Jurkat, Clone E6-1 (cell line): ENCODE data around the gene COA6.
"Not testable (repeated sequence)": the region's sequence is repeated elsewhere in the genome, so short reads cannot be mapped to it uniquely, and the experiment has no call there.

Experiments used
- DNase-seq: peaks from one replicate; pipeline ENCODE4 v3.0.0-alpha.2; 2011; ENCODE audit warnings: low read depth, low spot score
- H3K4me3 ChIP-seq: 2 replicates; pipeline ENCODE4 v1.5.1; 2011; ENCODE audit warnings: mild to moderate bottlenecking, low read length, control low read depth, moderate library complexity

Gene COA6

GRCh38 chr1:234368320-234369032, 4.8 kb upstream of the COA6 start:
- DNase-seq, result no peak
- H3K4me3 ChIP-seq, result no peak overlapping the region

GRCh38 chr1:234369033-234369430, 4.2 kb upstream of the COA6 start:
- H3K4me3 ChIP-seq, result no peak overlapping the region
- no peak for DNase-seq

GRCh38 chr1:234369784-234370183, 3.5 kb upstream of the COA6 start:
- no peak for DNase-seq
- H3K4me3 ChIP-seq, result no peak overlapping the region

GRCh38 chr1:234371414-234371813, 1.8 kb upstream of the COA6 start:
- H3K4me3 ChIP-seq, result no peak overlapping the region
- no peak for DNase-seq

- DNase-seq, result no peak
- peak overlapping the region; percentile 95 for H3K4me3 ChIP-seq
Observed at GRCh38 chr1:234372011-234372757, 1.1 kb upstream of the COA6 start.

GRCh38 chr1:234373959-234374254, 651 bp downstream of the COA6 start:
- peak overlapping the region; percentile 95 for H3K4me3 ChIP-seq
- DNase-seq, result no peak

- H3K4me3 ChIP-seq, result no peak overlapping the region
- no peak for DNase-seq
Observed at GRCh38 chr1:234375672-234376071, 2.4 kb downstream of the COA6 start.

- not testable (repeated sequence) for H3K4me3 ChIP-seq, DNase-seq
Observed at GRCh38 chr1:234379591-234380109, 6.4 kb downstream of the COA6 start.

- no peak overlapping the region for H3K4me3 ChIP-seq
- DNase-seq, result no peak
Observed at GRCh38 chr1:234381699-234382555, 8.7 kb downstream of the COA6 start.

GRCh38 chr1:234386122-234386521, 12.9 kb downstream of the COA6 start:
- no peak overlapping the region for H3K4me3 ChIP-seq
- no peak for DNase-seq

GRCh38 chr1:234388094-234388493, 14.8 kb downstream of the COA6 start:
- no peak for DNase-seq
- no peak overlapping the region for H3K4me3 ChIP-seq

- DNase-seq, result no peak
- H3K4me3 ChIP-seq, result no peak overlapping the region
Observed at GRCh38 chr1:234393190-234393589, 19.9 kb downstream of the COA6 start.

GRCh38 chr1:234395297-234395696, 22.0 kb downstream of the COA6 start:
- H3K4me3 ChIP-seq, result no peak overlapping the region
- no peak for DNase-seq

GRCh38 chr1:234396092-234396491, 22.8 kb downstream of the COA6 start:
- H3K4me3 ChIP-seq, result no peak overlapping the region
- DNase-seq, result no peak

GRCh38 chr1:234396871-234397270, 23.6 kb downstream of the COA6 start:
- DNase-seq, result no peak
- H3K4me3 ChIP-seq, result no peak overlapping the region

- no peak overlapping the region for H3K4me3 ChIP-seq
- DNase-seq, result no peak
Observed at GRCh38 chr1:234397732-234398131, 24.5 kb downstream of the COA6 start.

GRCh38 chr1:234398849-234399381, 25.7 kb downstream of the COA6 start:
- DNase-seq, result no peak
- no peak overlapping the region for H3K4me3 ChIP-seq

- not testable (repeated sequence) for DNase-seq, H3K4me3 ChIP-seq
Observed at GRCh38 chr1:234399515-234399914, 26.3 kb downstream of the COA6 start.

GRCh38 chr1:234400773-234401172, 27.5 kb downstream of the COA6 start:
- no peak overlapping the region for H3K4me3 ChIP-seq
- DNase-seq, result peak; percentile 7

GRCh38 chr1:234401658-234402057, 28.4 kb downstream of the COA6 start:
- H3K4me3 ChIP-seq, result no peak overlapping the region
- no peak for DNase-seq
